GM19468 (cell line): ENCODE data around the gene RIOX2.
"Not testable (repeated sequence)": the region's sequence is repeated elsewhere in the genome, so short reads cannot be mapped to it uniquely, and the experiment has no call there.

ENCODE experiments used
- ATAC-seq: cut with Tn5 transposase; IDR thresholded peaks from one replicate; pipeline ENCODE4 v1.9.1; 2021; ENCODE audit warnings: mild to moderate bottlenecking, moderate library complexity, moderate number of reproducible peaks; ENCODE audit not compliant: unreplicated experiment; ENCODE audit errors: extremely low read depth

Gene RIOX2

DNA sequence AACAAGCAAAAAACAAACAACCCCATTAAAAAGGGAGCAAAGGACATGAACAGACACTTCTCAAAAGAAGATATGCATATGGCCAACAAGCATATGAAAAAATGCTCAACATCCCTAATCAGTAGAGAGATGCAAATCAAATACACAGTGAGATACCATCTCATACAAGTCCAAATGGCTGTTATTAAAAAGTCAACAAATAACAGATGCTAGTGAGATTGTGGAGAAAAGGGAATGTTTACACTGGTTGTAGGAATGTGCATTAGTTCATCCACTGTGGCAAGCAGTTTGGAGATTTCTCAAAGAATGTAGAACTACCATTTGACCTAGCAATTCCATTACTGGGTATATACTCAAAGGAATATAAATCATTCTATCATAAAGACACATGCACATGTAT, 44.5 kb downstream of the RIOX2 start:
- no peak for ATAC-seq

- no peak for ATAC-seq
Observed at GRCh38 chr3:97917813-97918536, 54.3 kb downstream of the RIOX2 start.

DNA sequence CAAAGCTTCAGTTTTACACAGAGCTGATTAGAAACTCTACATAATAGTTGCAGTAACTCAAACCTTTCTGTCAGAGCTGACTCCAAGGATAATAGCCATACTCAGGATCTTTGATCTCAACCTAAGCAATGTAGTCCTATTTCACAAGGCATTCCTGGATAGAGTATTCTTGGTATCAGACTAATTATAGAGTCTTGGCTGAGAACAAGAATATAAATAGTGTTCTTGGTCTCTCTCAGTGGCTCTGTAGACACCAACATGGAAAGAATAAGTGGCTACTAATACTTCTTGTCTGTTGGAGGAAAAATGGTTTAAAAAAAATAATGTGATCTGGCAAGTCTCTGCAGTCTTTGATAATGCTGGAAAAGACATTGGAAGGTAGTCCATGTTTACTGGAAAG, 55.7 kb downstream of the RIOX2 start:
- ATAC-seq: no peak

DNA sequence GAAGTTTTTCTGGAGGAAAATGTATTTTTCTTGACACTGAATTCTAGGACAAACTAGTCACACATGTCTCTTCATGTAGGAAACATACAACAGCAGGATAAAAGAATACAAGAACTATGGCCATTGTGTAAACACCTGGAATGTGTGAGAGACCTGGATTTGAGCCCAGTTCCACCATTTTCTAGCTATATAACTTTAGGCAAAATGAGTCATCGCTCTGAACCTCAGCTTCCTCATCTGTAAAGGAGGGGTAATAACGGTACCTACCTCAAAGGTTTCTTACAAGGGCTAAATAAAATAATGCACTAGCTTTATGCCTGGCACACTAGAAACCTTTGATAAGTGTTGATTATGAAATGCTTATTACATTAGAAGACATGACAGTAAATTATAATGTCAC, 57.8 kb downstream of the RIOX2 start:
- no peak for ATAC-seq

DNA sequence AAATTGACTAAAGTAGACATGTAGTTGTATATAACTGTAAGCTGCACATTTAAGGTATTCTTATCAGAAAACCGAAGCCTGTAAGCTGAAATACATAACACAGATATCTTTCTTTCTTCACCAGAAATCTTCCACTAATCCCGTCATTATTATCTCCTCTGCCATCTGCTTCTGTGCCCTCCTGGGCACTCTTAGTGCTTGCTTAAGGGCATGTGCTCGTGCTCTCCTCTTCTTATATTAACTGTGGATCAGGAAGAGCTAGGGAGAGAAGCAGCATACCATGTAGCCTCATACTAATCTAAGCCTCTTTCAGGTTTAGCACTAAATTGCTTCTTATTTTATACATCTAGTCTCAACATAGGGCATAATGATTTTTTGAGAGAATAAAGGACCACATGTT, 60.8 kb downstream of the RIOX2 start:
- no peak for ATAC-seq

- no peak for ATAC-seq
Observed at GRCh38 chr3:97910931-97911351, 61.3 kb downstream of the RIOX2 start.

DNA sequence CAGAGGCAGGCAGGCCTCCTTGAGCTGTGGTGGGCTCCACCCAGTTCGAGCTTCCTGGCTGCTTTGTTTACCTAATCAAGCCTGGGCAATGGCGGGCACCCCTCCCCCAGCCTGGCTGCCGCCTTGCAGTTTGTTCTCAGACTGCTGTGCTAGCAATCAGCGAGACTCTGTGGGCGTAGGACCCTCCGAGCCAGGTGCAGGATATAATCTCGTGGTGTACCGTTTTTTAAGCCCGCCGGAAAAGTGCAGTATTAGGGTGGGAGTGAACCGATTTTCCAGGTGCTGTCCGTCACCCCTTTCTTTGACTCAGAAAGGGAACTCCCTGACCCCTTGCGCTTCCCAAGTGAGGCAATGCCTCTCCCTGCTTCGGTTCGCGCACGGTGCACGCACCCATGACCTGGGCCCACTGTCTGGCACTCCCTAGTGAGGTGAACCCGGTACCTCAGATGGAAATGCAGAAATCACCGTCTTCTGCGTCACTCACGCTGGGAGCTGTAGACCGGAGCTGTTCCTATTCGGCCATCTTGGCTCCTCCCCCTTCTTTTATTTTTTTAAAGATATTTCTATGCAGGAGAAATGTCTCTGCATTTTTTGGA, 61.9 kb downstream of the RIOX2 start:
- ATAC-seq: not testable (repeated sequence)

GRCh38 chr3:97909830-97910229, 62.4 kb downstream of the RIOX2 start:
- not testable (repeated sequence) for ATAC-seq

GRCh38 chr3:97901313-97902248, 70.7 kb downstream of the RIOX2 start:
- ATAC-seq: no peak

DNA sequence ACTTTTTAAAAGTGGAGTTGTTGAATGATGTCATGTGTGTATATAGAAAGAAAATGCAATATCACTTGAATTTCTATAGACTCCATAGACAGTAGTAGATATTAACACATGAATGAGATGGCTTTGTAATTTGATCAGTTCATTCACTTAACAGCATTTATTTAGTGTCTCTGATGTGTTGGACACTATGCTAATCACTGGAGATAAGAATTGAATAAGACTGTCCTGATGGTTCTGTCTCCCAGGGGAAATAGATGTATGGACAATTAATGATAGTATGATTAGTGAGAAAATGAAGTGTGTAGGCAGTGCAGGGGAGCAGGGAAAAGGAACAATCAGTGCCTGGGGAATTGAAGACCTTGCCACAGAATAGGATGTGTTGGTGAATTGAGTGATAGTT, 72.9 kb downstream of the RIOX2 start:
- ATAC-seq: no peak

DNA sequence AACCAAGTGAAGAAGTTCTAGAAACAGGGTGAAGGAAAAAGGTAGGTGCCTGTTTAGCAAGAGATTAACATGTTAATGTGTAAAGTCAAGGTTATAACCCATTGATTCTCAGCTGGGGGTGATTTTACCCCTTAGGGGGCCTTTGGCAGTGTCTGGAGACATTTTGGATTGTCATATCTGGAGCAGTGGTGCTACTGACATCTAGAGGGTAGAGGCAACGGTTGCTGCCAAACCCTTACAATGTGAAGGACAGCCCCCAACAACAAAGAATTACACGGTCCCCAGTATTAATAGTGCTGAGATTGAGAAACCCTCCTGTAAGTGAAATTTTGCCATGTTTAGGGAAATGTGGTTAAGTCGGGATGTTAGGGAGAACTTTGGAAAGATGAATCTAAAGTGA, 75.7 kb downstream of the RIOX2 start:
- ATAC-seq: no peak

DNA sequence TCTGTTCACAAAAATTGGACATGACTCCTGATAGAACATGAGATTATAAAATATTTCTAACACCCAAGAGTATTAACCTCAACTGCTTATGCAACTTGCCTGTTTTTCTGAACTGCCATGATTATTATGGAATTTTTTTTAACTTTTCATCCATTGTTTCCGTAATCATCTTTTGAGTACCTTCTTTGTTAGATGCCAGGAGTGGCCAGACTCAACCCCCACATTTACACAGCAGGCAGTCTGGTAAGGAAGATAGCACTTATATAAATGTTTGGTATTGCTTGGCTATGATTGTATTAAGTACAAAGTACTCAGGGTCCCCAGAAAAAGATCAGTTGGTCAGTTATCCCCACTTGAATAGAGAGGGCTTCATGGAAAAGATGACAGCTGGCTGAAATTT, 76.1 kb downstream of the RIOX2 start:
- ATAC-seq: no peak

DNA sequence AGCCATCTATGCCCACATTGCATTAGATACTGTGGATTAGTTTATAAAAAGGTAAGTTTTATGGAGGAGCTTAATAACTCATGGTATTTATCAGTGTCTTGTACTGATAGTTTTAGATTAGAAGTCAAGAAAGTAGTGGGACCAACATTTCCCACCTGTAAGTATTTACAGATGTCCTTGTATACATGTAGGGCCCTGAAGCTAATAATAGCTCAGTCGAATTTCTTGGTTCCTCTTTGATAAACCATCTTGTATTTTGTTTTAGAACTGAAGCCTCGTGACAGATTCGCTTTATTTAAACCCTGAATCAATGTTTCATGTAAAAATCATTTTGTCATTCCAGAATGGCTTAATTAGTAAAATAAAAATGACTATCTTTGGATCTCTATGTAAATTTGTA, 77.0 kb downstream of the RIOX2 start:
- peak; percentile 44 for ATAC-seq

- ATAC-seq: no peak
Observed at GRCh38 chr3:97892852-97893251, 79.4 kb downstream of the RIOX2 start.
